GM18502 (cell line): Measurements from ENCODE around the gene ALDH1A3.

Experiments
- ATAC-seq: cut with Tn5 transposase; IDR thresholded peaks from one replicate; pipeline ENCODE4 v1.9.1; 2021; ENCODE audit warnings: mild to moderate bottlenecking; ENCODE audit not compliant: unreplicated experiment, poor library complexity

Gene ALDH1A3

DNA sequence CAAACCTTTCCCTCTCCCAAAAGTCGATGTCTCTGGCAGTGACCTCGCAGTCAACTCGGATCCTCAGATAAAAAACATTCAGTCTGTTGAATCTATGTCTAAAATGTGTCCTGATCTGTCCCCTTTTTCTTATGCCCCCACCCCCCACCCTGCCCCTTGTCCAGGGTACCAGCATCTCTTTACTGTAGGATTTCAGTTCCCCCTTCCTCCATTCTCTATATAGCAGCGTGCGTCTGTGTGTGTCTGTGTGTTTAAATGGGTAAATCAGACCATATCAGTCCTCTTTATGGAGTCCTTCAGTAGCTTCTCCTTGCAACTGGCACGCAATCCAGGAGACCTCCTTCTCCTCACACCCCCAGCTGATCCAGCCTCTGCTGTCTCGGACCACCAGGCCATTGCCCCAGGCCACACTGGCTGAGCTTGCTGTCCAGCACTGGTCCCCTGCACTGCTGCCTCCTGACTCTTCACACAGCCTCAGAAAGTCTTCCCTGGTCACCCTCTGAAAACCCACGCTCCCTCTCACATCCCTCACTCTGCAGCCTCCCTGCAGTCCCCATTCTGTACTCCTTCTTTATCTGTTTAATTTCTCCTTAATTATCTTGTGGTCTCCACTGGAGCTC lies 41.0 kb downstream of the ALDH1A3 start:
- no peak for ATAC-seq

- ATAC-seq = no peak
Measured at GRCh38 chr15:100922192-100923040, 42.8 kb downstream of the ALDH1A3 start.

DNA sequence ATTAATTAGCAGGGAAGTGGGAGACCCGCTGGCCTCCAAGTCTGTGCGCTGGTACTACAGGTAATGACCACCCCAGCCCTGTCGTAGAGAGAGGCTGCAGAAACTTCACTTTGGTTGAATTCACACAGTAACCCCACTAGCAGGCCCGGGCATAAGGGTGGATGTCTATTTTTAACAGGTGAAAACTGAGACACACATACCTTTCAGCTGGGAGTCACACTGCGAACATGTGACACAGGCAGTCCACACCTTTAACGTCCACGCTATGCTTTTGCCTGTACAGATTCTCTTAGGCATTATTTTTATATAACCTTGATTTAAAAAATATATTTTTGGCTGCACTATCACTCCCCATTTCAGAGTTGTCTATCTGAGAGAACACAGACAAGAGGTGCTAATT lies 43.4 kb downstream of the ALDH1A3 start:
- ATAC-seq = no peak

GRCh38 chr15:100923902-100924301 lies 44.3 kb downstream of the ALDH1A3 start:
- ATAC-seq = no peak

DNA sequence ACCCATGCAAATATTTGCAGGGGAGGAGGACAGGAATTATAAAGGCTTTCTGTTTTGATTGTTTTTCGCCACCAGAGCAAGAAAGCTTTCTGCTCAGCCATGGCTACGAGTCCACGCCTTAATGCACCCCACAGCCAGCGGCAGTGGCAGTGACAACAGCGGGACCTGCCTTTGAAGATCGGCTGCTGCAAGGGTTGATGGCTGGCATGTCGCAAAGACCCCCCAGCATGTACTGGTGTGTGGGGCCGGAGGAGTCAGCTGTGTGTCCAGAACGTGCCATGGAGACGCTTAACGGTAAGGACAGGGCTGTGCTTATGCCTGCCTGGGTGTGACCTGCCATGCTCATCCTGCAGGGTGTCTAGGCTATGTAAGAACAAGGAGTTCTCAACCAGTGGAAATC lies 44.8 kb downstream of the ALDH1A3 start:
- no peak for ATAC-seq

- no peak for ATAC-seq
Measured at GRCh38 chr15:100925480-100925879, 45.8 kb downstream of the ALDH1A3 start.

DNA sequence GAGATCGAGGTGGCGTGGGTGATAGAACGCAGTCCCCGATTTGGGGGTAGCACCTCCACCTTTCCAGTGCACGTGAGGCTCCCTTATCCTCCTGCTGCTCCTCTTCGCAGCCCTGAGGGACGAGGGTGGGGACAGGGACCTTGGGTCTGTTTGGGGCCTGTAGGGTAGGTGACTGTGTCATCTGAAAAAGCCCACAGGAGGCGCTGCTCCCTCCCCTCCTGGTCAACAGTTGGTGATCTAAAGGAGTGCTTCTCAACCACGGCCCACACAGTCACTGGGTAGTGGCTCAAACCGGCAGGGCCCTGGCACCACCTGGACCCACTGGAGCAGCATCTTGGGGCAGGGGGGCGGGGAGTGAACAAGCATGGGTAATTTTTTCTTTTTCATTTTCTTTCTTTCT lies 46.6 kb downstream of the ALDH1A3 start:
- ATAC-seq = peak; percentile 32

DNA sequence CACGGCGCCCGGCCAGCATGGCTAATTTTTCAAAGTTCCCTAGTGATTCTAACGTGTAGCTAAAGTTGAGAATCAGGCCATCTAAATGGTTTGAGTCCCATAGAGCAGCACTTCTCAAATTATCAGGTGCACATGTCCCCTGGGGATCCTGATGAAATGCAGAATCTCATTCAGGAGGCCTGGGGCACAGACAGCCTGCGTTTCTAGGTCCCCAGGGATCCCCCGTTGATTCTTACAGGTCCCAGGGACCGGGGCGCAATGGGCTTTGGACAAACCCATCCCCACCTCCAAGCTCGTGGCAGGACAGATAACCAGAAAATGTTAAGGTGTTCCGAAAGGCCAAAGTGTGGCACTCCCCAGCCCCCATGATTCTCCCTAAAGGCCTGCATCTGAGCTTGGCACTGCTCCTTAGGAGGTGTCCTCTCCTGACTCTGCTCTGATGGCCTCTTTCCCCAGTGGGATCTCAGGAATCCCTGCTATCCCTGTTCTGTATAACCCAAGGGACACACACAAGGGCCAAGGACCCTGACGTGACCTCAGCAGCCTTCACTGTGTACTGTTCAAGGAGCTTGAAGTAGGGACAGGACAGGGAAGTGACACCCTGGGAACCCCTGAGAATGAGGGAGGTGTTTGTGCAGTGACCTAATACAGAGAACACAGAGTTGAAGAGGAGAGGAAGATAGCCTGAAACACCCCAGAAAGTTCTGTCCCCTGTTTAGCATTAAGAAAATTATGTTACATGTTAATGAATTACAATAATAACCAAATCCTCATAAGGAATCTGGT lies 47.5 kb downstream of the ALDH1A3 start:
- ATAC-seq = no peak

DNA sequence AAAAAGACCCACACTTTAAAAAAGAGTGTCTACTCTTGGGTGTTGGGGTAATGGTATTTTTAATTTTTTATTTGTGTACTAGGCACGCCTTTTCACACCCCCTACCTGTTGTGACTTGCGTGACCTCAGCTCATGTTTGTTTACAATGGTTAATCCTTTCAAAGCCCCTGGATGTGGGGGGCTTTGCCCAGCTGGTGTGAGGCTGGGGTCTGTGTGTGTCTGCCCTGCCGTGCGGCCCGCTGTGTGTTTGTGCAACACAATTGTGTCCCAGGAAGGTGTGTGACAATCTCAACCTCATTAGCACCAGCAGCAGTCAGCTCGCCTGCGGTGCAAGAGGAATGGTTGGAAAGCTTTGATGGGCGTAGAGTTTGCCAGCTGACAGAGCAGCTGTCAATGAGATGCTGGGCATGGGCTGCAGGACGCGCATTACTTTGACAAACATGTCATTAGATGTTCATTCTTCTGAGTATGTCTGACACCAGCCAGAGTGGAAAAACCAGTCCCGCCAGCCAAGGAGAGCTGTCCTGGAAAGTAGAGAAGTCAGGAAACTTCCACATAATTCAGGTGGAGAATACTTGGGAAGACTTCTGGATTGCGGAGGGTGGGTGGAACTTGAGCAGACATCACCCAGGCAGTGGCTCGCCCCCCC lies 49.1 kb downstream of the ALDH1A3 start:
- ATAC-seq = no peak

GRCh38 chr15:100929641-100930042 lies 50.0 kb downstream of the ALDH1A3 start:
- ATAC-seq = no peak

GRCh38 chr15:100930306-100930848 lies 50.7 kb downstream of the ALDH1A3 start:
- ATAC-seq = no peak

DNA sequence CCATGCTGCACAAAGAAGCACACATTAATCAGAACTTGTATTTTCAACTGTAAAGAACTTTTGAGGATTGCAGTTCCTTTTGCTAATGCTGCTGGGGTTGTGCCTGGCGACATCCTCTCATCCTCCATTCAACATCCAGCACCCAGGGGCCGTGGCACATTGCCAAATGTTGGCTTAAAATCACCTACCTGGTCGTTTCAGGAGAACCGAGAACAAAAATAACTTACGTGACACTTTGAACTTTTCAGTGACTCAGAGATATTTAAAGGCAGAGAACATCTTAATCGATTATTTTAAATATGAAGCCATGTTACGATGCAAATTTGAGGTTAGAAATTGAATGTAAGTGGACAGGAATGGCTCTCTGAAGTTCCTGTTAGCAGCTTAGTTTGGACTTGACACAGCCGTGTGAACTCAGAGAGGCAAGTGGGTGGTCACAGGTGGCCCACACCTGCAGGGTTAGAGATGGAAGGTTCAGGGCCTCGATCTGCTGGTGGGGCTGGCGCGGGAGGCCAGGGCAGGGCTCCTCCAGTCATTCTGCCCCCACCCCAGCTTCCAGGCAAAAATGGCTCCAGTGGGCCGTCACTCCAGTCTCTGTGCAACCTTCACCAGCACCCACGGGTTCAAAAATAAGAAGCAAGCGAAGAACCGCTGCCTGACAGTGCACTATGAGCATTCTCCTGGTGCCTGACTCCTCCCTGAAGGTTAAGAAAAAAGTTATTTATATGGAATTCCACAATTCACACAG lies 51.7 kb downstream of the ALDH1A3 start:
- ATAC-seq = no peak

GRCh38 chr15:100932676-100933348 lies 53.2 kb downstream of the ALDH1A3 start:
- no peak for ATAC-seq

GRCh38 chr15:100934166-100934565 lies 54.5 kb downstream of the ALDH1A3 start:
- no peak for ATAC-seq

- ATAC-seq = no peak
Measured at GRCh38 chr15:100934726-100935125, 55.1 kb downstream of the ALDH1A3 start.

DNA sequence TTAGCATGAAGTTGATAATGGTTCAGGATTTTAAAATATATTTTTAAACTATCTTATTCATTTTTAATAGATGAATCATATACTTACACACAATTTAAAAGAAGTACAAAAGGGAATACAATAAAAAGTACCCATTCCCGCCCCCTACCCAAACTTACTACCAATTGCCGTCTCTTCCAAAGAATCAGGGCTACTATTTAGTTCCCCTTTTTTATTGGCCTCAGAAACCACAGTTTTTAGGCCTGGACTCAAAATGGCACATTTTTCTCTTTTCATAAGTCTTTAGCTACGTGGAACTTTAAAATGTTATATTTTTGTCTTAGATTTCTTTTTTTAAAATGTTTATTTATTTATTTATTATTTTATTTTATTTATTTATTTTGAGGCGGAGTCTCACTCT lies 57.5 kb downstream of the ALDH1A3 start:
- no peak for ATAC-seq

GRCh38 chr15:100939791-100940190 lies 60.2 kb downstream of the ALDH1A3 start:
- ATAC-seq = no peak

DNA sequence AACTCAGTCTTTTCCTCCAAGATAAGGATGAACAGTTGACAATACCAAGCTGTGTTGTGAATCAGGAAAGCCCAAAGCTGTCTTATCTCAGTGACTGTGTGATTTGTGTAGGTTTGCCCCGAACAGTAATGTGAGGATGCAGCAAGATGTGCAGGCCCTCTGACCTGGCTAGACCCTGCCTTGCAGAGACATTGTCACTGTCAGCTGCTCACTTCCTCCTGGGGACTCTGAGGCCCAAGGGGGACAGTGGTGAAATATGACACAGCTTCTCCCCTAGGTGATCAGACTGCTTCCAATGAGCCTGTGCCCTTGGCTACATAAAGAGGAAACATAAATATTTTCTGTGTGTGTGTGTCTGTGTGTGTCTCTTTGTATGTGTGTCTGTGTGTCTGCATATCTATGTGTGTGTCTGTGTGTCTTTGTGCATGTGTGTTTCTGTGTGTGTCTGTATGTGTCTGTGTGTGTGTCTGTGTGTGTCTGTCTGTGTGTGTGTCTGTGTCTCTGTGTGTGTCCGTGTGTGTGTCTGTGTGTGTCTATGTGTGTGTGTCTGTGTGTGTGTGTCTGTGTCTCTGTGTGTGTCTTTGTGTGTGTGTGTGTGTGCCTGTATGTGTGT lies 61.2 kb downstream of the ALDH1A3 start:
- ATAC-seq = peak; percentile 81

DNA sequence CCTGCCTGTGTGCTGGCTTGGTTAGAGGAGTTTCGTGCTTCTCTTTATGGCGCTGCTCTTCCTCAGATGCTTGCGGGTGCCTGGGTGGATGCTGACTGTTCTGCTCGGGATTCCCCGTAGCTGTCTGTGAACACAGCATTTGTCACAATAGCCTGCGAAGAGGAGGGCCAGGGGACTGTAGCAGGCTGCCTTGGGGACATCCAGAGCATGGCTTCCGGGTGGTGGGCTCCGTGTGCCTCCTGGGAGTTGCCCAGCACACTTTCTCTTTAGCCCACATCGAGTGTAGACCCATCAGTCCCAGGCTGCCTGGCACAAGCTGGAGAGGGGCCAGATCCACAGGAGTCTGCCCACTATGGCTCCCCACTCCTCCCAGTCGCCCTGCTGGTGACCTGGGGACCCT lies 61.9 kb downstream of the ALDH1A3 start:
- ATAC-seq = peak; percentile 72
